Pancreas (tissue), 10 donors: ENCODE measurements around the gene HMGCL. TPM values are rescaled to one million over a fixed set of nuclear protein-coding genes. Genes with fewer than 3 reads are reported as not detected.

Experiments used
- ATAC-seq, 4 donors: fragments of 200-7000 bp; cut with Tn5 transposase; one replicate each; pipeline versions ENCODE4 v1.8.0 to v1.9.1; 2020; ENCODE audit warnings: mild to moderate bottlenecking in 4 of 4, moderate library complexity in 4 of 4
- DNase-seq, 6 donors: peaks; one replicate each; pipeline ENCODE4 v3.0.0-alpha.2; 2020
- FAIRE-seq: peaks from 2 replicates; lab custom pipeline; 2012; peaks lifted over from hg19 to GRCh38; lab: Jason Lieb, UNC
- H3K27ac ChIP-seq, 4 donors: fragments of 200-600 bp; sonication (generic); 1 replicate in 3 of 4; 2 replicates in 1 of 4; pipeline versions ENCODE4 v1.5.0 to v1.8.0; 2020
- H3K27me3 ChIP-seq, 4 donors: fragments of 200-600 bp; one replicate each; pipeline ENCODE4 v1.8.0; 2021
- H3K36me3 ChIP-seq, 3 donors: fragments of 200-600 bp; sonication (generic) in 1 of 3; one replicate each; pipeline versions ENCODE4 v1.5.0 to v1.8.0; 2020 to 2021
- H3K4me1 ChIP-seq, 3 donors: fragments of 200-600 bp; one replicate each; pipeline ENCODE4 v1.8.0; 2021
- H3K4me3 ChIP-seq, 4 donors: fragments of 200-600 bp; sonication (generic) in 2 of 4; one replicate each; pipeline versions ENCODE4 v1.5.0 to v1.8.0; 2020 to 2021
- H3K9me3 ChIP-seq, 4 donors: fragments of 200-600 bp; one replicate each; pipeline ENCODE4 v1.8.0; 2021
- CTCF ChIP-seq, 4 donors: fragments of 200-600 bp; sonication (generic) in 3 of 4; IDR thresholded peaks; one replicate each; pipeline versions ENCODE4 v1.5.0 to v1.8.0; 2021; ENCODE audit warnings: antibody characterized with exemption in 4 of 4
- WGBS, 2 donors: extraction: QIAGEN DNeasy Blood & Tissue Kit; methylation state at CpG; one replicate each; pipeline ENCODE4 v1.1.7; 2013; 5-methylcytosine and 5-hydroxymethylcytosine counted together
- intact Hi-C, 3 donors: fragments of 100-400 bp; cut with DNase I; formaldehyde crosslinking; loops; one replicate each; pipeline versions ENCODE4 v1.11.1 to v1.14.2; 2022
- polyA plus RNA-seq, 2 donors: library from polyadenylated mRNA; stranded (reverse); fragments of 200-250 nt; gene quantifications; one replicate each; pipeline ENCODE4 v1.2.3, GENCODE V29; 2013
- total RNA-seq, 6 donors: library from RNA; stranded (reverse); fragmentation: NEBNext Ultra II Directional in 4 of 6; extraction: Animal tissue kit (Norgen Biotek cat#: 25700) in 4 of 6; gene quantifications; one replicate each; pipeline versions ENCODE4 v1.2.1 to v1.2.4, GENCODE V29; 2021 to 2023
- donor health status: healthy with polysubstance abuse.
- donor health status: DM: no; HTN: no; CAD: no; lungs with moderate emphysema.
- donor health status: DM: no; HTN: no; CAD: no.
- donor health status: control.
- donor health status: control.
- donor health status: Bipolar disorder and iron deficiency.
- donor health status: DM: yes; HTN: yes; CAD: no.
- donor health status: DM: no; HTN: no; CAD: no.
- donor health status: DM: no; HTN: no; CAD: no.
- donor health status: DM: yes; HTN: yes; CAD: no.

The HMGCL gene
- total and polyA plus RNA-seq, 8 donors: 16.2 to 27.0 (median 17.3) TPM

- ATAC-seq: no peak
- H3K4me1 ChIP-seq: no peaks in the 10 kb centered on the region
- peaks cover 12 to 71% (median 51%) of the 10 kb centered on the region in 3 donors for H3K36me3 ChIP-seq
- TF ChIP-seq CTCF (IDR thresholded peaks at IDR 0.05): no peak
- no peak for FAIRE-seq
- no peak for DNase-seq
- H3K27ac ChIP-seq: no peak overlapping the region
- intact Hi-C loops: no loop called here
- no peaks in the 10 kb centered on the region for H3K9me3 ChIP-seq
- H3K4me3 ChIP-seq: no peak overlapping the region
- whole genome bisulfite sequencing, 2 donors: 44 to 45% methylated on average over 4 of the region's 4 CpGs
- no peaks in the 10 kb centered on the region for H3K27me3 ChIP-seq
Observed at GRCh38 chr1:23759277-23759676, 66.0 kb downstream of the HMGCL start.

GRCh38 chr1:23757812-23758211 lies 67.4 kb downstream of the HMGCL start:
- Histone ChIP-seq H3K27me3 (no peaks in the 10 kb centered on the region), H3K9me3 (no peaks in the 10 kb centered on the region), H3K4me3 (no peak overlapping the region), H3K4me1 (no peaks in the 10 kb centered on the region), H3K36me3 (peaks cover 12 to 86% (median 65%) of the 10 kb centered on the region in 3 donors), H3K27ac (no peak overlapping the region)
- intact Hi-C loops: no loop called here
- no peak for FAIRE-seq
- TF ChIP-seq CTCF (IDR thresholded peaks at IDR 0.05): no peak
- 88 to 90% methylated on average over 1 of the region's 1 CpG for WGBS, 2 donors
- no peak for ATAC-seq
- no peak for DNase-seq

DNA sequence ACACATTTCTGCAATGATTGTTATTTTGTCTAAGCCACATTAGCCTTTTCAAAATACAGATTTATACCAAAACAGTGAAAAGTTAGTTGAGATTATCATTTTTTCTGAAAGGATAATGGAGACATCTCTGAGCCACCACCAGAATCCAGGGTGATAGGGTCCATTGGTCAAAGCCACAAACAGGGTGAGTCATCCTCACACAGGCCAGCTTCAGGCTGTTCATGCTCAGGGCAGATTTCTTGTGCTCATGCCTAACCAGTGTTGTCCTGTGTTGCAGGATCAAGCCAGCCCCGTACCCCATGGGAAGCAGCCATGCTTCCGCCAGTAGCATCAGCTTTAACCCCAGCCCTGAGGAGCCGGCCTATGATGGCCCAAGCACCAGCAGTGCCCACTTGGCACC lies 68.6 kb downstream of the HMGCL start:
- H3K36me3 ChIP-seq: peaks cover 12 to 97% (median 76%) of the 10 kb centered on the region in 3 donors
- 87 to 90% methylated on average over 3 of the region's 3 CpGs for WGBS, 2 donors
- intact Hi-C loops: no loop called here
- no peak for TF ChIP-seq CTCF (IDR thresholded peaks at IDR 0.05)
- ATAC-seq: peak in 2 of 4 donors; percentile 29 to 36
- H3K27me3 ChIP-seq: no peaks in the 10 kb centered on the region
- FAIRE-seq: no peak
- H3K4me1 ChIP-seq: no peaks in the 10 kb centered on the region
- no peaks in the 10 kb centered on the region for H3K9me3 ChIP-seq
- H3K4me3 ChIP-seq: no peak overlapping the region
- H3K27ac ChIP-seq: no peak overlapping the region
- no peak for DNase-seq

DNA sequence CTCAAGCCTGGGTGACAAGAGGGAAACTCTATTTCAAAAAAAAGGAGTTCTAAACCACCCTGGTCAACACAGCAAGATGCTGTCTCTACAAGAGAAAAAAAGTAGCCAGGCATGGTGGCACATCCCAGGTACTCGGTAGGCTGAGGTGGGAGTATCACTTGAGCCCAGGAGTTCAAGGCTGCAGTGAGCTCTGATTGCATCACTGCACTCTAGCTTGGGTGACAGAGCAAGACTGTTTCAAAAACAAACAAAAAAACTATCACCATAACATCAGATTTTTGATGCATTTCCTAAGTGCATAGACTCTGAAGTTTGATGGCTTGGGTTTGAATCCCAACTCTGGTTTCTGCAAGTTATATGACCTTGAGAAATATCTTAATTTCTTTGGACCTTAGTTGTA lies 72.3 kb downstream of the HMGCL start:
- Histone ChIP-seq H3K4me3 (no peak overlapping the region), H3K27me3 (no peaks in the 10 kb centered on the region), H3K9me3 (no peaks in the 10 kb centered on the region), H3K27ac (no peak overlapping the region), H3K36me3 (peaks cover 12 to 82% (median 74%) of the 10 kb centered on the region in 3 donors), H3K4me1 (no peaks in the 10 kb centered on the region)
- ATAC-seq (no peak), DNase-seq (no peak), FAIRE-seq (no peak)
- WGBS, 2 donors: 48 to 59% methylated on average over 1 of the region's 1 CpG
- no peak for TF ChIP-seq CTCF (IDR thresholded peaks at IDR 0.05)
- intact Hi-C loops: no loop called here

Other genes with a start within 250 kb of the HMGCL start
- 100 to 1,000 TPM; 511 to 819 (median 681) TPM for gene RPL11, start 133.6 kb downstream of the HMGCL start, total RNA-seq
- 1,000 to 10,000 TPM; 1,351 to 1,484 TPM for gene RPL11, start 133.6 kb downstream of the HMGCL start, polyA plus RNA-seq
- gene ELOA, start 82.0 kb downstream of the HMGCL start, total RNA-seq: 10 to 100 TPM; 23.5 to 33.9 (median 27.0) TPM
- 10 to 100 TPM; 10.6 to 13.8 TPM for gene ELOA, start 82.0 kb downstream of the HMGCL start, polyA plus RNA-seq
- 10 to 100 TPM; 17.3 to 20.6 (median 18.9) TPM for gene PITHD1, start 47.0 kb downstream of the HMGCL start, total RNA-seq
- 10 to 100 TPM; 20.6 to 36.8 TPM for gene PITHD1, start 47.0 kb downstream of the HMGCL start, polyA plus RNA-seq
- 10 to 100 TPM; 13.6 to 31.3 (median 21.6) TPM for gene LYPLA2, start 34.3 kb downstream of the HMGCL start, total RNA-seq
- gene LYPLA2, start 34.3 kb downstream of the HMGCL start, polyA plus RNA-seq: 10 to 100 TPM; 37.0 to 45.4 TPM
- 10 to 100 TPM in 5 of 6 donors, 1 to 10 TPM in 1; 5.6 to 15.2 (median 11.4) TPM for gene GALE, start 24.7 kb downstream of the HMGCL start, total RNA-seq
- gene GALE, start 24.7 kb downstream of the HMGCL start, polyA plus RNA-seq: 10 to 100 TPM; 20.1 to 34.6 TPM
- 10 to 100 TPM in 3 of 6 donors, 1 to 10 TPM in 3; 8.3 to 23.4 (median 13.3) TPM for gene FUCA1, start 42.9 kb upstream of the HMGCL start, total RNA-seq
- 10 to 100 TPM; 14.0 to 27.8 TPM for gene FUCA1, start 42.9 kb upstream of the HMGCL start, polyA plus RNA-seq
- gene CNR2, start 87.9 kb upstream of the HMGCL start, total RNA-seq: not detected
- gene CNR2, start 87.9 kb upstream of the HMGCL start, polyA plus RNA-seq: not detected
- gene PNRC2, start 134.4 kb upstream of the HMGCL start, total RNA-seq: 10 to 100 TPM; 24.3 to 57.4 (median 38.3) TPM
- 10 to 100 TPM; 30.2 to 49.0 TPM for gene PNRC2, start 134.4 kb upstream of the HMGCL start, polyA plus RNA-seq
- 10 to 100 TPM; 25.5 to 54.9 (median 37.1) TPM for gene SRSF10, start 154.9 kb upstream of the HMGCL start, total RNA-seq
- gene SRSF10, start 154.9 kb upstream of the HMGCL start, polyA plus RNA-seq: 10 to 100 TPM; 42.8 to 78.8 TPM